Astrocyte of the spinal cord (primary cell): Measurements from ENCODE around the gene ZBTB16.

Experiments used
- DNase-seq: peaks from one replicate; pipeline ENCODE4 v3.0.0; 2011; ENCODE audit warnings: low read depth, low spot score
- H3K4me3 ChIP-seq: 2 replicates; pipeline ENCODE4 v1.5.1; 2011; ENCODE audit warnings: low read depth, mild to moderate bottlenecking, low read length, moderate library complexity
- CTCF ChIP-seq: IDR thresholded peaks from 2 replicates; pipeline ENCODE4 v1.5.1; 2012; ENCODE audit warnings: low read depth, mild to moderate bottlenecking, low read length, inconsistent platforms
- in situ Hi-C: cut with HindIII; loops from 2 replicates; pipeline ENCODE4 v1.10.0; 2017; ENCODE audit warnings: low sequenced_read_pairs

ZBTB16 gene

GRCh38 chr11:114252767-114253166, 193.3 kb downstream of the ZBTB16 start:
- H3K4me3 ChIP-seq = no peak overlapping the region
- TF ChIP-seq CTCF = no peak
- DNase-seq = no peak
- in situ Hi-C loops = no loop called here

GRCh38 chr11:114253771-114254170, 194.3 kb downstream of the ZBTB16 start:
- TF ChIP-seq CTCF = no peak
- no peak overlapping the region for H3K4me3 ChIP-seq
- in situ Hi-C loops = no loop called here
- DNase-seq = no peak

GRCh38 chr11:114254571-114255146, 195.1 kb downstream of the ZBTB16 start:
- H3K4me3 ChIP-seq = no peak overlapping the region
- in situ Hi-C loops = no loop called here
- no peak for DNase-seq
- TF ChIP-seq CTCF = no peak

- no peak overlapping the region for H3K4me3 ChIP-seq
- TF ChIP-seq CTCF = no peak
- in situ Hi-C loops = no loop called here
- no peak for DNase-seq
Observed at GRCh38 chr11:114255289-114255688, 195.8 kb downstream of the ZBTB16 start.

GRCh38 chr11:114256176-114256966, 196.9 kb downstream of the ZBTB16 start:
- no peak for TF ChIP-seq CTCF
- in situ Hi-C loops = no loop called here
- DNase-seq = no peak
- no peak overlapping the region for H3K4me3 ChIP-seq

- DNase-seq = no peak
- in situ Hi-C loops = no loop called here
Observed at GRCh38 chr11:114256967-114257286, 197.4 kb downstream of the ZBTB16 start.

More at GRCh38 chr11:114256967-114257286, 197.4 kb downstream of the ZBTB16 start:
- no peak overlapping the region for H3K4me3 ChIP-seq
- no peak for TF ChIP-seq CTCF
